NCI-H146 treated with DMSO at 0.1 percent for 48 hours (cell line): Measurements from ENCODE around the gene TTN.
A peak's percentile ranks its signal among the peaks of the same experiment; 100 is the strongest.

Experiments
- DNase-seq: peaks from one replicate; lab custom pipeline; 2025; ENCODE audit not compliant: unreplicated experiment; lab: John Stamatoyannopoulos, UW

TTN gene

GRCh38 chr2:178807227-178808008 lies at the start of gene TTN:
TTN (minus strand) TSS chr2:178807423; CDS start chr2:178804642, 2,781 bp downstream.
- no peak for DNase-seq

DNA sequence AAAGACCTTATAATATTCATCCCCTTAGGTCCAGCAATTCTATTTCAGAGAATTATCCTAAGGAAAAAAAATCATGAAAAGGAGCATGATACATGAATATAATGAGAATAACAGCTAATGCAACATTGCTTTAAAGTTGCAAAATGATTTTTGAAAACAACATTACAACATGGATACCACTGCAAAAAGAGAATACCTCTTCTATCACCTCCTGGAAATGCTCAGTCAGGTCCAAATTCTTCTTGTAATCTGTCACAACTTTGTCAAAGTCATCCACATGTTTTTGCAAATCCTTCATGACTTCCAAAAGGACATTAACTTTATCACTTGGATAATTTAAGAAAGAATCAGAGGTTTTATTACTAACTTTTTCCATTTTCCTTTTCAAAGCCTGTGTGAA lies 47.9 kb upstream of the TTN start:
- DNase-seq: no peak

GRCh38 chr2:178848335-178848734 lies 41.1 kb upstream of the TTN start:
- DNase-seq: no peak

DNA sequence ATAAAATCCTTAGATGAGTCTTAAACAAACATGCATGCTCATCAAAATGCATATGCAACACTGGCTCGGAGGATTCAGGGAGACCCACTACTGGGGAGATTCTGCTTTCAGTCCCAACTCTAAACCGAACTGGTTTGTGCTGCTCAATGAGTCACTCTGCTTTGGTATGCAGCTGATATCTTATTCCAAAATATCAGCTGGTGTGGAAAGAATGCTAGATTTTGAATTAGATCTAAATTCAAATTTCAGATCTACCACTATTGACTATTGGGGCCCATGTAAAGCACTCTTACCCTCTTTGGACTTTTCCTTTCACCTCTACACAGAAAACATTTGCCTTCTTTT lies 39.2 kb upstream of the TTN start:
- no peak for DNase-seq

GRCh38 chr2:178845566-178846457 lies 38.6 kb upstream of the TTN start:
- no peak for DNase-seq

DNA sequence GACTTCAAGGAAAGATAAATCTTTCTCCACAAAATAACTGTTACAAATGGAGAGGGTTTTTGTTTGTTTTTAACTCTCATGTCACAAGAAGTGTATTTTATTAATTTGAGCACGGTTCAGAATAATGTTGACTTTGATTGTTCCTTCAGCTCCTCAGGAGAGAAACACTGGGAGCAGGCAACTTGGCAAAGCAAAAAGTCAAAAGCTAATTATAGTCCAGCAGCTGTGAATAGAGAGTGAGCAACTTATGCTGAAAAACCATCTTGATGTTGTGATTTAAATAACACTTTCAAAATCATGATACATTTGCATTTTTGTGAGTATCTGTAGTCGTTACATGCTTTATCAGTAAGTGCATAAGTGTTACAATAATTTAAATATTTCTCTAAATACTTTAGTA lies 37.5 kb upstream of the TTN start:
- no peak for DNase-seq

GRCh38 chr2:178844269-178844668 lies 37.0 kb upstream of the TTN start:
- DNase-seq: no peak

GRCh38 chr2:178843697-178844096 lies 36.5 kb upstream of the TTN start:
- no peak for DNase-seq

DNA sequence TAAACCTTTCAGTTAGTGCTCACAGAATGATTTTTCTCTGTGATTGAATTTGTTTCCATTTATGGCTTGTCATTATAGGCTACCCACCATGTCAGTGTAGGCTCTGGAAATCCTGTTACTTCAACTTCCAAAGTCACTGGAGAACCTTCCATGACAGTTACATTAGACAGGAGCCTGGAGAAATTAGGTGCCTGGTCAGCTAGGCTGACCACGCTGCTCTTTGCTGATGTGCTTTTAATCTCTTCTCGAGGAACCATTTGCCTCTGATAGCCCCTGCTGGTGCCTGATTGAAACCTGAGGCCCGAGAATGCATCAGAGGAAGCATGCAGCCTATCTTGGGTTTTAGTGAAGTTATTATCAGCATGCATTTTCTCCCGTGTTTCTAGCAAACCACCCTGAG lies 29.6 kb upstream of the TTN start:
- DNase-seq: no peak

- no peak for DNase-seq
These were observed 26.9 kb upstream of the TTN start for GRCh38 chr2:178834086-178834485.

- DNase-seq: no peak
These were observed 26.2 kb upstream of the TTN start for GRCh38 chr2:178833382-178833781.

GRCh38 chr2:178830451-178830850 lies 23.2 kb upstream of the TTN start:
- DNase-seq: peak; percentile 57

DNA sequence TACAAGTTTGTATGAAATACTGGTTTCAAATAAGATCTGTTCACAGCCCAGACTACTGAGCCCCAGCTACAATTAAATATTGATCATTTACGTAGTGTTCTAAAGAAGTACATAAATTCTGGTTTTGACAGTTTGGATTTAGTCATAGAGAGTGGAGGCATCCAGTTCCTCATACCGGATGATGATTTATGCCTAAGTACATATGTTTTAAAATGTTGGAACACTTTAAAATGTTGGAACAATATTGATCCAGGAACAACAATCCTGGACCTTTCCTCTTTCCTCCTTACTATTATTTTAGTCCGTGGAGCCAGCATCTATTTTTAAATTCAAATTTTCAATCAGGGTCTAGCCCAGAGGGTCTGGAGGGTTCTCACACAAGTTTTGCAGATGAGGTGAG lies 22.8 kb upstream of the TTN start:
- no peak for DNase-seq

GRCh38 chr2:178829299-178829960 lies 22.2 kb upstream of the TTN start:
- DNase-seq: no peak

DNA sequence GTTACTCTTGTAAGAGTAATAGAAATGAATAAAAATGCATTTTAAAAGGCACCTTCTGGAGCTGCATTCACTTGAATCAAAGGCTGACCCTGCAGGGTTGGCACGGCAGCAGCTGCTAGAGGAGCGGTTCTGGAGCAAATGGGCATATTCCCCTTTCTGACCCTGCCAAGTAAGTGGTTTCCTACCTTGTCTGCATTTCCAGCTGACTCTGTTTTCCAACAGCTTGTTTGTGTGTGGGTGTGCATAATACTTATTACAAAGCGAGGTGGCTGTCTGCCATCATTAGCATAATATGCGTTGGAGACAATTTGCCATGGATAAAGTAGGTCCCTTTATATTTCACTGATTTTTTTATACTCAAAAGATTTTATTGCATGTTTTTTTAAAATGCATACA lies 21.3 kb upstream of the TTN start:
- DNase-seq: no peak

- DNase-seq: no peak
These were observed 20.7 kb upstream of the TTN start for GRCh38 chr2:178827739-178828485.

- DNase-seq: no peak
These were observed 19.9 kb upstream of the TTN start for GRCh38 chr2:178827111-178827510.

DNA sequence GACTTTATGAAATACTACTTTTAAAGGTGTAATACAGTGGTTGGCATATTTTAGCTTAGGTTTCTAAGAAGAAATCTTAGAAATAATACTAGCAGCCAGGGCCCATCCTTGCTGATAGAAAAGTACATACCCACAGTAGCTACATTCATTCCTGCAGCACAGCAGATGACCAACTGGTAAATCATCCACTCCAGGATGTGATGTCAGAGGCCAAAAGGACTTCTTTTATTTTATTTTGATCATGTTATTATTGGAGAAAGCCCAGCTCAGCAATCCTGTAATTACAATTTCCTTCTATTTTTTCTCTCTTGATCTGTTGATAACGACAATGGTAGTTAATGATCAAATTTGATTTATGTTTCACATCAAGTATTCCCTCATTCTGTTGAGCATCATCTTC lies 18.0 kb upstream of the TTN start:
- no peak for DNase-seq

DNA sequence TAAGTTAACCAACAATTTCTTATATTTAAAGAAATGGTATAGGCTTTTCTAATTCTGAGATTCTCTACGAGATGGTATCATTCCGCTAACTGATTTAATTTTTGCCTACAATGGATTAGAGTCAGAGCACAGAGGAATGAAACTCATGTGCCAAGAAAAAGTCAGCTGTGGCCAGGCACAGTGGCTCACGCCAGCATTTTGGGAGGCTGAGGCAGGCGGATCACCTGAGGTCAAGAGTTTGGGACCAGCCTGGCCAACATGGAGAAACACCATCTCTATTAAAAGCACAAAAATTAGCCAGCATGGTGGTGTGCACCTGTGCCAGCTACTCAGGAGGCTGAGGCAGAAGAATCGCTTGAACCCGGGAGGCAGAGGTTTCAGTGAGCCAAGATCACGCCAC lies 17.0 kb upstream of the TTN start:
- no peak for DNase-seq

DNA sequence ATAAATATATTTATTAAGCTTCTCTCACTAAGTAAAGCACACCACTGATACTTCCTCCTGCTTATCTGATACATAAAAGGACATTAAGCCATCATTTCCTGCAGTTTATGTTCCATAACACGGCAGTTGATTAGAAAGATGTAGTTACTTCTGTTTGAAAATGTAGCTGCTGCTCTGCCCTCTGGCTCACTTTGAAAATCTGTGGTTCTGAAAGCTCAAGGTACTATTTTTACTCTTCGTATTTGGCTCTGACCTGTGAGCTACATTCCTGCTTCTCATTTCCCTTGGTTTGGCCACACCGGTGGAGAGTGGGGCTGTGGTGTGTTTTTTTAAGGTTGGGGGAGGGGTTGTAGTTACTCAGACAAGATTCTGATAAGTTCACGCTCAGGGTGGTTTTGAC lies 12.8 kb upstream of the TTN start:
- no peak for DNase-seq
